ENCODE results near the gene AVL9.

- no peak for TF ChIP-seq MAX (IDR thresholded peaks at IDR 0.05; ENCODE audit: low read depth)
- TF ChIP-seq CTCF (IDR thresholded peaks at IDR 0.05) = no peak
- TF ChIP-seq TAF1 (IDR thresholded peaks at IDR 0.05; ENCODE audit: borderline replicate concordance, low read depth, low read length) = no peak
- TF ChIP-seq RCOR1 (IDR thresholded peaks at IDR 0.05; ENCODE audit: low read length) = no peak
- no peak for TF ChIP-seq JUND (IDR thresholded peaks at IDR 0.05)
- no peak for TF ChIP-seq EZH2phosphoT487 (IDR thresholded peaks at IDR 0.05; ENCODE audit: borderline replicate concordance, low read depth)
- TF ChIP-seq GABPA (IDR thresholded peaks at IDR 0.05; ENCODE audit: low read depth) = no peak
- no peak for TF ChIP-seq RAD21 (IDR thresholded peaks at IDR 0.05; ENCODE audit: low read length)
Measured at GRCh38 chr7:32580646-32581045, 85.4 kb downstream of the AVL9 start.
